RWPE2 (cell line): Measurements from ENCODE around the gene AOPEP.

ENCODE experiments used
- ATAC-seq: fragments of 200-7000 bp; cut with Tn5 transposase; 3 replicates; pipeline ENCODE4 v1.9.1; 2021; ENCODE audit warnings: low read depth
- DNase-seq: peaks from one replicate; pipeline ENCODE4 v3.0.0-alpha.2; 2020; ENCODE audit warnings: low spot score
- H3K27ac ChIP-seq: fragments of 450-650 bp; 2 replicates; pipeline ENCODE4 v1.5.1; 2017; ENCODE audit warnings: mild to moderate bottlenecking; ENCODE audit not compliant: poor library complexity, severe bottlenecking
- H3K27me3 ChIP-seq: fragments of 250-450 bp; sonication (Bioruptor Pico); 2 replicates; pipeline ENCODE4 v1.5.1; 2021; ENCODE audit warnings: mild to moderate bottlenecking, moderate library complexity; ENCODE audit not compliant: insufficient read depth, poor library complexity, severe bottlenecking
- H3K36me3 ChIP-seq: fragments of 250-450 bp; sonication (Bioruptor Pico); 2 replicates; pipeline ENCODE4 v1.5.1; 2020; ENCODE audit warnings: low read depth, mild to moderate bottlenecking, moderate library complexity
- H3K4me1 ChIP-seq: fragments of 250-450 bp; sonication (Bioruptor Pico); 2 replicates; pipeline ENCODE4 v1.5.1; 2021; ENCODE audit warnings: mild to moderate bottlenecking, moderate library complexity; ENCODE audit not compliant: insufficient read depth, poor library complexity, severe bottlenecking
- H3K4me3 ChIP-seq: fragments of 250-450 bp; sonication (Bioruptor Pico); 2 replicates; pipeline ENCODE4 v1.5.1; 2021; ENCODE audit warnings: mild to moderate bottlenecking, moderate library complexity; ENCODE audit not compliant: severe bottlenecking
- H3K9me3 ChIP-seq: fragments of 250-450 bp; sonication (Bioruptor Pico); 2 replicates; pipeline ENCODE4 v1.5.1; 2021; ENCODE audit warnings: mild to moderate bottlenecking, moderate library complexity; ENCODE audit not compliant: severe bottlenecking
- CTCF ChIP-seq: fragments of 450-650 bp; IDR thresholded peaks from one replicate; pipeline ENCODE4 v1.5.1; 2017; ENCODE audit warnings: mild to moderate bottlenecking, moderate library complexity; ENCODE audit not compliant: poor library complexity, severe bottlenecking

The AOPEP gene

GRCh38 chr9:95091601-95092261 lies 365.2 kb downstream of the AOPEP start:
- H3K4me3 ChIP-seq: no peak overlapping the region
- TF ChIP-seq CTCF: no peak
- peaks cover 12% of the 10 kb centered on the region for H3K36me3 ChIP-seq
- no peaks in the 10 kb centered on the region for H3K9me3 ChIP-seq
- ATAC-seq (peak; percentile 53), DNase-seq (no peak)
- peak overlapping the region; percentile 94 for H3K27ac ChIP-seq
- H3K4me1 ChIP-seq: peaks cover 22% of the 10 kb centered on the region
- H3K27me3 ChIP-seq: no peaks in the 10 kb centered on the region

- H3K27me3 ChIP-seq: no peaks in the 10 kb centered on the region
- peak; percentile 80 for ATAC-seq
- no peak overlapping the region for H3K4me3 ChIP-seq
- TF ChIP-seq CTCF: no peak
- DNase-seq: no peak
- H3K36me3 ChIP-seq: peaks cover 7% of the 10 kb centered on the region; the same call in 1 of the 2 replicates
- H3K27ac ChIP-seq: peak overlapping the region; percentile 94
- H3K9me3 ChIP-seq: no peaks in the 10 kb centered on the region
- H3K4me1 ChIP-seq: peaks cover 22% of the 10 kb centered on the region
Measured at GRCh38 chr9:95092262-95093072, 366.0 kb downstream of the AOPEP start.

- peaks cover 7% of the 10 kb centered on the region; the same call in 1 of the 2 replicates for H3K36me3 ChIP-seq
- no peak overlapping the region for H3K4me3 ChIP-seq
- H3K27ac ChIP-seq: peak overlapping the region; percentile 94
- no peaks in the 10 kb centered on the region for H3K9me3 ChIP-seq
- ATAC-seq (no peak), DNase-seq (no peak)
- peaks cover 22% of the 10 kb centered on the region for H3K4me1 ChIP-seq
- H3K27me3 ChIP-seq: no peaks in the 10 kb centered on the region
- no peak for TF ChIP-seq CTCF
Measured at GRCh38 chr9:95093586-95093985, 367.1 kb downstream of the AOPEP start.

- no peak for TF ChIP-seq CTCF
- H3K36me3 ChIP-seq: peaks cover 7% of the 10 kb centered on the region; the same call in 1 of the 2 replicates
- no peak for DNase-seq
- H3K4me1 ChIP-seq: peaks cover 22% of the 10 kb centered on the region
- no peak overlapping the region for H3K27ac ChIP-seq
- no peak overlapping the region for H3K4me3 ChIP-seq
- no peaks in the 10 kb centered on the region for H3K9me3 ChIP-seq
- H3K27me3 ChIP-seq: no peaks in the 10 kb centered on the region
- no peak for ATAC-seq
Measured at GRCh38 chr9:95094002-95094401, 367.5 kb downstream of the AOPEP start.
